ENCODE measurements around the gene XPA. TPM values are rescaled to one million over a fixed set of nuclear protein-coding genes. Genes with fewer than 3 reads are reported as not detected.

Gene XPA
- total and polyA plus RNA-seq, 8 donors = 1.3 to 31.0 (median 23.9) TPM

DNA sequence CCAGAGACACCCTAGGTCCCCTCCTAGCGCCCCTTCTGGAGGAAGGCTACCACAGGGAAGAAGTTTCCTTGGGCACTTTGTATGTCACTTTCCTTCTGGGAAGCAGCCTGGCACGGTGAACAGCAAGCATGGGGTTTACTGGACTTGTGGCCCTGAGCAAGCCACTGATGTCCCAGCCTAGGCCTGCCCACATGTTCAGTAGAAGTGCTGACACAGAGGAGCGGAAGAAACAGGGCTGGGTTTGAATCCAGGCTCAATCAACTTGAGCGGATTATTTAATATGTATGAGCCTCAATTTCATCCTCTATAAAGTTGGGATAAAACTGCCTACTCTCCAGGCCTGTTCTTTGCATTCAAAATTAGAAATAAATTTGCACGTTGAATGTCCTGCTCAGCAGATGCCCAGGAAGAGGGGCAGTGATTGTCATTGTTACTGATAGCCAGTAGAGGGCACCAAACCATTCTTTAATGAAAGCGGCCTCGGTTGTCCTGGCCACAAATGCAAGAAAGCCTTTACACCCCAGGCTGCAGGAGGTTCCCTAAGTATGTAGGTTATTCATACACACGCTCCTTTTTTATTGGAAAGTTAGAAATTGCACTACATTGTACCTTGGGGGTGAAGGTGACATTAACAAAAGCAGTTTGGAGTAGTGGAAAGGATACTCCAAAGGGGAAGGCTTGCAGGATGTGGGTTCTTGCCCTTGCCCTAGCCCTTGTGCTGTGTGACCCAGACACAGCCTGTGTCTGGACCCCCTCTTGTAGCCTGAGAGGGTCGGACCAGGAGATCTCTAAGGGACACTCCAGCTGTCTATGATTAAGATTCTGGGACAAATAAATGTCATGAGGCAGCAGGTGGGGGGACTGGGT is 13.4 kb upstream of the XPA start:
- Histone ChIP-seq H3K4me1 (peaks cover 0 to 7% (median 2%) of the 10 kb centered on the region in 4 donors), H3K4me3 (no peak overlapping the region), H3K27ac (no peak overlapping the region), H3K9me3 (no peaks in the 10 kb centered on the region), H3K36me3 (no peaks in the 10 kb centered on the region), H3K27me3 (peaks cover 0 to 13% (median 0%) of the 10 kb centered on the region in 3 donors)
- WGBS, 5 donors = 22 to 25% (median 24%) methylated on average over 9 of the region's 9 CpGs
- TF ChIP-seq, protein P1, sequence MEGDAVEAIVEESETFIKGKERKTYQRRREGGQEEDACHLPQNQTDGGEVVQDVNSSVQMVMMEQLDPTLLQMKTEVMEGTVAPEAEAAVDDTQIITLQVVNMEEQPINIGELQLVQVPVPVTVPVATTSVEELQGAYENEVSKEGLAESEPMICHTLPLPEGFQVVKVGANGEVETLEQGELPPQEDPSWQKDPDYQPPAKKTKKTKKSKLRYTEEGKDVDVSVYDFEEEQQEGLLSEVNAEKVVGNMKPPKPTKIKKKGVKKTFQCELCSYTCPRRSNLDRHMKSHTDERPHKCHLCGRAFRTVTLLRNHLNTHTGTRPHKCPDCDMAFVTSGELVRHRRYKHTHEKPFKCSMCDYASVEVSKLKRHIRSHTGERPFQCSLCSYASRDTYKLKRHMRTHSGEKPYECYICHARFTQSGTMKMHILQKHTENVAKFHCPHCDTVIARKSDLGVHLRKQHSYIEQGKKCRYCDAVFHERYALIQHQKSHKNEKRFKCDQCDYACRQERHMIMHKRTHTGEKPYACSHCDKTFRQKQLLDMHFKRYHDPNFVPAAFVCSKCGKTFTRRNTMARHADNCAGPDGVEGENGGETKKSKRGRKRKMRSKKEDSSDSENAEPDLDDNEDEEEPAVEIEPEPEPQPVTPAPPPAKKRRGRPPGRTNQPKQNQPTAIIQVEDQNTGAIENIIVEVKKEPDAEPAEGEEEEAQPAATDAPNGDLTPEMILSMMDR (IDR thresholded peaks at IDR 0.05) = peak in 5 of 7 experiments; percentile 50 to 89 (median 79)
- no peak for TF ChIP-seq POLR2AphosphoS5 (IDR thresholded peaks at IDR 0.05)
- no peak for TF ChIP-seq POLR2A (IDR thresholded peaks at IDR 0.05)
- intact Hi-C loops (cut with DNase I; ENCODE audit: low total_unique reads) = loop anchor here (5.0 kb wide), 1 partner anchor 192 kb away; no protein-coding TSS in a partner anchor
- peak; percentile 51 to 88 for DNase-seq

DNA sequence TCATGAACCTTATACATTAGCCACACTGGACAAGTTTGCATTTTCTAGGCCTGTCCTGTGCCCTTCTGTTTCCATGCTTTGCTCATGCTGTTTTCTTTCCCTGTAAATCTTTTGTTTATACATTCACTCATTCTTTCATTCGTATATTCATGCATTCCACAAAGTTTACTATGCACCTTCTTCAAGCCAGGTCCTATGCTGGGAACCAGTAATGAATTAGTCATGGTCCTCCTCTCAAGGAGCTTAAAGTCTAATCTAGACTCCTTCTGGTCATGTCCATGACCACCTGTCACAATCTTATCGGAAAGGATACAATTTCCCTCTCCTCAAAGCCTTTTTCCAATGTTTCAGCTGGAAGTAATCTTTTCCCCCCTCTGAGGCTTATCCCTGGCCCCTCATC is 9.1 kb upstream of the XPA start:
- peaks cover 0 to 11% (median 0%) of the 10 kb centered on the region in 3 donors for H3K27me3 ChIP-seq

DNA sequence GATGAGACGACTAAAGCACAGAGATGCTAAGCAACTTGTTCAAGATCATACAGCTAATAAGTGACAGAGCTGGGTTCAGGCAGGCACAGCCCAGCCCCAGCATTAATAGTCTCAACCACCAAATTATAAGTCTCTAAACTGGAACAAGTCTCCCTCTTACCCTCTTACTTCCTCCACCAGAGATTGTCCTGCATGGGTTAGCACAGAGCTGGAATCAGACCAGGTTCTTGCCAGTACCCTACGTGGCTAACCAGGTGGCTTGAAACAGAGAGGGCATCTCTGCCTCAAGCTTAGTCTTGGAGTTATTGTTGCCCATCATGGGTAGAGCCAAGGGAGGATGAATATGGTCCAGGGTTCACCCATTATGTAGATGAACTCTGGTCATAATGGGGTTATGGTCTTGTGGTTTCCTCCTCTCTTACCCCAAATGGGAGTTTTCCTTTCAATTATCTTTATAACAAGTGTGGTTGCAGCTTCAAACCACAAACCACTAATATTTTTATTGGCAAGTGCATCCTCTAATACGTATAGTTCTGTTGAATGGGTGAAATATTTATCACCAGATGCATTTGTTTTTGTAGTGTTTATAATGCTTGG is 8.3 kb upstream of the XPA start:
- no peak for DNase-seq
- H3K27me3 ChIP-seq = peaks cover 0 to 5% (median 0%) of the 10 kb centered on the region in 3 donors
- H3K36me3 ChIP-seq = no peaks in the 10 kb centered on the region
- WGBS, 5 donors = 43 to 62% (median 44%) methylated on average over 3 of the region's 3 CpGs
- H3K27ac ChIP-seq = no peak overlapping the region
- no peak overlapping the region for H3K4me3 ChIP-seq
- TF ChIP-seq EP300 (IDR thresholded peaks at IDR 0.05) (no peak), POLR2AphosphoS5 (IDR thresholded peaks at IDR 0.05) (no peak), POLR2A (IDR thresholded peaks at IDR 0.05) (no peak)
- TF ChIP-seq, protein P1 (IDR thresholded peaks at IDR 0.05) = no peak
- H3K9me3 ChIP-seq = no peaks in the 10 kb centered on the region
- H3K4me1 ChIP-seq = peaks cover 0 to 15% (median 7%) of the 10 kb centered on the region in 4 donors
- intact Hi-C loops (cut with DNase I; ENCODE audit: low total_unique reads) = no loop called here

More for the DNA sequence above, 9.1 kb upstream of the XPA start:
- Histone ChIP-seq H3K27ac (no peak overlapping the region), H3K4me1 (peaks cover 0 to 21% (median 8%) of the 10 kb centered on the region in 4 donors), H3K4me3 (no peak overlapping the region), H3K36me3 (no peaks in the 10 kb centered on the region), H3K9me3 (no peaks in the 10 kb centered on the region)
- no peak for DNase-seq
- TF ChIP-seq, protein P1 (IDR thresholded peaks at IDR 0.05) = no peak
- TF ChIP-seq EP300 (IDR thresholded peaks at IDR 0.05) = no peak
- TF ChIP-seq POLR2A (IDR thresholded peaks at IDR 0.05) = no peak
- TF ChIP-seq POLR2AphosphoS5 (IDR thresholded peaks at IDR 0.05) = no peak
- 71 to 81% (median 77%) methylated on average over 2 of the region's 2 CpGs for WGBS, 5 donors
- intact Hi-C loops (cut with DNase I; ENCODE audit: low total_unique reads) = no loop called here

DNA sequence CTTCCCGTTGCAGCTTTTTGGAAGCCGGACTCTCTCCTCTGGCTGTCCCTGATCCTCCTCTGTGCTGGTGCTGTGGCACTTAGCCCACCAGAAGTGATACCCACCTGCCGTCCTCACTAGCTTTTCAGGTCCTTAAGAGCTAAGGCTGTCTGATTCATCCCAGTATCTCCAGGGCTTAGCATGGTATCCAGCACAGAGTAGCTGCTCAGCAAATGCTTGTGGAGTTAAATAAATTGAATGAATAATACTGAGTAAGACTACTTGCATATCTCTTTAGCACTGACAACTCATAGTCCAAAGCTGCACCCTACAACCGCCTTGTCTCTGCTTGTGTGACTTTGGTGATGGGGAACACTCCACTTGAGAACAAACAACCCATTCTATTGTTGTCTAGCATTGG is 7.7 kb upstream of the XPA start:
- Histone ChIP-seq H3K27ac (peak overlapping the region; percentile 45 to 74 (median 72)), H3K9me3 (no peaks in the 10 kb centered on the region), H3K4me1 (peaks cover 0 to 15% (median 7%) of the 10 kb centered on the region in 4 donors), H3K36me3 (no peaks in the 10 kb centered on the region), H3K27me3 (peaks cover 0 to 3% (median 0%) of the 10 kb centered on the region in 3 donors), H3K4me3 (no peak overlapping the region)
- DNase-seq = no peak
- WGBS, 5 donors = 86 to 91% (median 90%) methylated on average over 4 of the region's 4 CpGs
- TF ChIP-seq POLR2AphosphoS5 (IDR thresholded peaks at IDR 0.05) (no peak), POLR2A (IDR thresholded peaks at IDR 0.05) (no peak), EP300 (IDR thresholded peaks at IDR 0.05) (no peak)
- TF ChIP-seq, protein P1 (IDR thresholded peaks at IDR 0.05) = no peak
- intact Hi-C loops (cut with DNase I; ENCODE audit: low total_unique reads) = no loop called here

Data from stomach (tissue), 9 donors.